ENCODE data around the gene GDI2.

DNA sequence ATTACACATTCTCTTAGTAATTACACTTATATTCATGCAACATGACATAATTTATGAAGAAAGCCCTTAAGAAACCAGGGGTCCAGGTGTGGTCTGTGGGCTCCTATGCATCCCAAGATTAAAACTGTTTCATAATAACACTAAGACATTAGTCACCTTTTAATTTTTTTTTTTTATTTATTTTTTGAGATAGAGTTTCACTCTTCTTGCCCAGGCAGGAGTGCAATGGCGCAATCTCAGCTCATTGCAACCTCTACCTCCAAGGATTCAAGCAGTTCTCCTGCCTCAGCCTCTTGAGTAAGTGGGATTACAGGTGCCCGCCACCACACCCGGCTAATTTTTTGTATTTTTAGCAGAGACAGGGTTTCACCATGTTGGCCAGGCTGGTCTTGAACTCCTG, 12.5 kb downstream of the GDI2 start:
- TF ChIP-seq CTCF (IDR thresholded peaks at IDR 0.05 in 8 of 11, conservative IDR thresholded peaks at IDR 0.05 in 3 of 11) (no peak), POLR2A (IDR thresholded peaks at IDR 0.05) (no peak)

Measured in spleen (tissue), 7 donors.